GM18909 (cell line): ENCODE data around the gene BACE2.
"Not testable (repeated sequence)": the region's sequence is repeated elsewhere in the genome, so short reads cannot be mapped to it uniquely, and the experiment has no call there.

Experiments
- ATAC-seq: cut with Tn5 transposase; IDR thresholded peaks from one replicate; pipeline ENCODE4 v1.9.1; 2021; ENCODE audit warnings: mild to moderate bottlenecking; ENCODE audit not compliant: unreplicated experiment, poor library complexity

The BACE2 gene

GRCh38 chr21:41255190-41255589 is 87.2 kb downstream of the BACE2 start:
- no peak for ATAC-seq

DNA sequence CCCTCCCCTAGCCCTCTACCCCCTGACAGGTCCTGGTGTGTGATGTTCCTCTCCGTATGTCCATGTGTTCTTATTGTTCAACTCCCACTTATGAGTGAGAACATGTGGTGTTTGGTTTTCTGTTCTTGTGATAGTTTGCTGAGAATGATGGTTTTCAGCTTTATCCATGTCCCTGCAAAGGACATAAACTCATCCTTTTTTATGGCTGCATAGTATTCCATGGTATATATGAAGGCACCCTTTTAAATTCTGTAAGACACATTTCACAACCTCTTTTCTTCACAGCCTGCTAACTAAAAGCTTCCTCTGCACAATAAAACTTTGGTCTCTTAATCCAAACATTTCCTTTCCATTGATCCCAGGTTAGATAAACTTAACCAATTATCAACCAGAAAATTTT is 88.3 kb downstream of the BACE2 start:
- ATAC-seq = not testable (repeated sequence)

DNA sequence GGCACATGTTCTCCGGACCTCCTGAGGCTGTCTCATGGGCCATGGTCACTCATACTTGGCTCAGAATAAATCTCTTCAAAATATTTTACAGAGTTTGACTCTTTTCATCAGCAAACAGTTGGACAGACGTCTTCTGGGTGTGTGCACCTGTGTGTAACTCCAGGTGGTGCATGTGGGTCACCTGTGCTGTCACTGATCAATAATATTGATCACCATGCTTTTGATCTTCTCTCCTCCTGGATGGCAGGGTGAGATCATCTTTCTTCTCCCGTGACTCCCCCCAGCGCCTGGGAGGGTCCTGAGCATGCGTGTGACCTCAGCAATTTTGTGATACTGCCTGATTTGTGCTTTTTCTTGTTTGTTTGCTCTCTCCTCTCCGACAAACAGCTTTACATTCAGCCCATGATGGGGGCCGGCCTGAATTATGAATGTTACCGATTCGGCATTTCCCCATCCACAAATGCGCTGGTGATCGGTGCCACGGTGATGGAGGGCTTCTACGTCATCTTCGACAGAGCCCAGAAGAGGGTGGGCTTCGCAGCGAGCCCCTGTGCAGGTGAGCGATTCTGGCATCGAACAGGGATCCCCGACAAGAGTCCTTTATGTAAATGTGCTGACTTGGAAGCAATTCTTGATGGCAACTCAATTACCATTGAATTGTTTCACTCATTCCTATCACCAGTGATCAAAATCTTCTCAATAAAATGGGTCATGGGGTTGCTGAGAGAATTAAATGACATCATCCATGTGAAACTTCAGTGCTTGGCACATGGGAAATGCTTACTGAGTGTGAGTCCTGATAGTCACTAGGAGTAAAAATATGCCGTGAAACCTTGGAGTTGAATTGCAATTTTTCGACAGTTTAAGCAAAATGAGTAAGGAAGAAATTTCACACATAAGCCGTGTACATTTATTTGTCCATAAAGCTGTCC is 89.1 kb downstream of the BACE2 start:
- no peak for ATAC-seq

DNA sequence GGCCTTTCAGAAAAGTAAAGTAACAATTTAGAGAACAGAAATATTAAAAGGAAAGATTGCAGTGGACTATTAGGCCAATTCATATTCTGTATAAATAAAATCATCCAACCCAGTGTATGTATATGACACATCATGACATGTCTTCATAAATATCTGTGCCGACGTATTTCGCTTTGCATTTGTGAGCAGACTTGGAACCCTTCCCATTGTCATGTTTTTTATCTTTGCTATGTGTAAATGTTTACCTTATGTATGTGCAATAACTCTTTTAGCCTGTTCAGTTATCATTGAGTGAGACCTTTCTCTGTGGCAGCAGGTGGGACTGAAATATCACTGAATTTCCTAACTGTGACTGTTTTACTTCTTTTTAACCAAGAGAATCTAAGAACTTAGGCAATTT is 90.7 kb downstream of the BACE2 start:
- no peak for ATAC-seq

GRCh38 chr21:41260428-41260827 is 92.5 kb downstream of the BACE2 start:
- no peak for ATAC-seq

DNA sequence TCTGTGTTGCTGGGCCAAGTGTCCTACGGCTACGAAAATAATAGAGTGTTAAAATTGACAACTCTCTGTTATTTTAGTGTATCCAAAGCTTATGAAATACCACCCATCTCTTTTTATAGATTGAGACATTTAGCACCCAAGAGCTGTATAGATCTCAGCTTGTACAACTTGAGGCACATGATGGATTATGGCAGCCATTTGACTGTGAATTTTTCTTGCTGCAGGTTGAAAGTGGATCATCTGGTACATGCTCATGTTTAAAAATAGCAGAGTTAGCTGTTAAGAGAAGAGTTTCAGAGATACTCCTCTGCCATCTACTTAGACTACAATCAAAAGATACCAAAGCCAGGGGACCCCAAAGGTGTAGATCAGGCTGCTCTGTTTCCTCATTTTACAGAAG is 99.4 kb downstream of the BACE2 start:
- ATAC-seq = no peak

GRCh38 chr21:41269535-41269934 is 101.6 kb downstream of the BACE2 start:
- ATAC-seq = no peak

- ATAC-seq = no peak
Observed at GRCh38 chr21:41277196-41277595, 109.2 kb downstream of the BACE2 start.

DNA sequence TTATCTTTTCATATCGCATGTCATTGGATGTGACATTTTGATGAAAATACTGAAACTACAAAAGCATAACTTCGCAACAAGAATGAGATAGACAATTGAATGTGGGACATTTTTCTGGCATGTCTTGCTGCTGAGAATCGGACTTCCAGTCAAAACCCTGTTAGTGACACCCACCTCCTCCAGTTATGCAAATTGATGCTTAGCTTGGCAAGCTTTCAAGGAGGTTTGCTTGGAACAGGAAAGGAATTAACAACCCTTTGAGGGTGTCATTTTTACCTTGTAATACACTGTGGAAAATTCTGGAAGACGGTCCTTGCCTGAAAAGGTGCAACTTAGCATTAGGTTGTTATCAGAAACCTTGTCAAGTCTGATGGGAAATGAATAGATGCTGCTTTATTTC is 109.9 kb downstream of the BACE2 start:
- ATAC-seq = no peak

GRCh38 chr21:41280115-41280919 is 112.4 kb downstream of the BACE2 start:
- no peak for ATAC-seq

GRCh38 chr21:41282412-41282811 is 114.5 kb downstream of the BACE2 start:
- ATAC-seq = no peak

DNA sequence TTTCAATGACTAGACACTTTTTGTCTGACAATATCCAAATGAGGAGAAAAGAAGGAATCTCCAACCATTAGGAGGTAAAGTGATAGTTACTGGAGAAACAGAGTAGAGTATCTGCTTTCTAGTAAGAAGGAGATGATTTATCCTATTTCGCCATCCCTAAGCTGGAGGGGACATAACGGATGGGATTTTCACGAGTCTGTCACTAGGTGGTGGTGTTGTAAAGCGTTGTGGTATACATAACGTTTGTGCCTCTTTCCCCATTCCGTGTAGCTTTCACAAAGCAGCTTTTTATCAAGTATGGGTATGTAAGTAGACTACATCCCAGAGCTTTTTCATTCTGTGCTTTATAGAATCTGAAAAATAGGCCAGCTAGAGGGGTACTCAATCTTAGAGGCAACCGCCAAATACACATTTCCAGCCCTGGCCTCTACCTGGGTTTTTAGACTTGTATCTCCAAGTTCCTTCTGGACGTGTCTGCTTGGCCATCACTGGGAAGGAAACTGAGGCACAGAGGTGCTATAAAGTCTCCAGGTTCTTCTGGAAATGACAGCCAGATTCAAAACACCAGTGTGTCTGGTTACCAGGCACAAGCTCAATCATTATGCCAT is 115.4 kb downstream of the BACE2 start:
- peak; percentile 79 for ATAC-seq

- ATAC-seq = no peak
Observed at GRCh38 chr21:41289431-41289830, 121.5 kb downstream of the BACE2 start.

- ATAC-seq = no peak
Observed at GRCh38 chr21:41290106-41290799, 122.3 kb downstream of the BACE2 start.

DNA sequence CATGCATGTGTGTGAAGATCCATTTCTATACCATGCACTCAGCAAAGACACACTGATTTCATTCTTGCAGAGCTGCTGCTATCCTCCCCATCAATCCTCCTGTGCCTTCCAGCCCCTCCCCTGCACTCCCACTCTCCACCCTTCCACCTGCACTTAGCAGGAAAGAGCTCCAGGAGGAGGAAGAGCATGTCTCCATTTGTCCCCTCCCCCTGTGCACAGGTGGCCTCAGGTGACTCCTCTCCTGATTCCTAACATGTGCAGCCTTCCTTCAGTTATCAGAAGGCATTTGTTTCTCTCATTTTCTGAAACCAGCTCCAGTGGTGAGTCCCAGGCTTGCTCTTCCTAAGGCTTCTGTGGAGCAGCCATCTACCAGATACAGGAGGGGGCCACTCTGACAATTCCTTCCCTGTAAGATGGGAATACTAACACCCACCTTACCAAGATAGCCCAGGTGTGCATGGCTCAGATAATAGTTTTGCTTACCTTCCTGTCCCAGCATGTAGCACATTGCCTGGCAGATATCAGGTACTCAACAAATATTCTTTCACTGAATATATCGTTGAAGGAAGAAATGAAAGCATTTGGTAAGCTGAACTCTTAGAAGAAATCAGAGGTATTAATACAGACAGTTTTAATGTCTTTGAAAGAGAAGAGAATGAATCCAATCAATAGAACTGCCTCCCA is 126.7 kb downstream of the BACE2 start:
- ATAC-seq = no peak

DNA sequence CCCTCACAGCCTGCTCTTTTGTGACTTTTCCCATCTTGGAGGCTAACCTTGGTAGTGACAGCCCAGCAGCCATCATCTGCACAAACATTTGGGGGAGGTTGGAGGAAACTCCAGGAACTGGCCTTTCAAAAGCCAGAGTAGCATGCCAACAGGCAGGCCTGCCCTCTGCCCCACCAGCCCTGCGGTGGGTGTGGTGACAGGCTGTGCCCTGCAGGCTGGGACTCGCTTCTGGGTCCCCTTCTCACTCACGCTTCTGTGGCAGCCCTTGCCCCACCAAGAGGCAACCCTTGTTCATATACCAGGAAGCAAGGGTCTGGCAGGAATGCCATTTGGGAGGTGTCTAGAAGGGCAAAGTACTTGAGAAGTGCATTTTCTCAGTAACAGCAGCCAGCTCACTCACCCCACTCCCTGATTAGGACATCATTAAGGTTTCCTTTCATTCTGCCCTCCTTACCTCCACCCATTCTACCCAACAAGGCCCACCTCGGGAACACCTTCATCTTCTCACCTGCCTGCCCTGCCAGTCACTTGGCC is 127.8 kb downstream of the BACE2 start:
- no peak for ATAC-seq

DNA sequence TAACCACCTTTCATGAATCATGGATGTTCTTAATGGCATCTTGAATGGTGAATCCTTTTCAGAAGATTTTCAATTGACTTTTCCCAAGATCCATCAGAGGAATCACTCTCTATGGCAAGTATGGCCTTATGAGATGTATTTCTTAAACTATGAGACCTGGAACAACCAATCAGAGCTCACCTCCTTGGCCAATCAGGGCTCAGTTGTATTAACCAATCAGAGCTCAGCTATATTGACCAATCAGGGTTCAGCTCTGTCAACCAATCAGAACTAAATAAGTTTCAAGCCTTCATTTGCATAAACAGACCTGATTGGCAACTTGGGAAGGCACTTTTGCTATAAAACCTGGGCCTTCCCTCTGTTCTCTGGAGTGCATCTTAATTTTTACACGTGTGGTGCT is 135.0 kb downstream of the BACE2 start:
- ATAC-seq = no peak

DNA sequence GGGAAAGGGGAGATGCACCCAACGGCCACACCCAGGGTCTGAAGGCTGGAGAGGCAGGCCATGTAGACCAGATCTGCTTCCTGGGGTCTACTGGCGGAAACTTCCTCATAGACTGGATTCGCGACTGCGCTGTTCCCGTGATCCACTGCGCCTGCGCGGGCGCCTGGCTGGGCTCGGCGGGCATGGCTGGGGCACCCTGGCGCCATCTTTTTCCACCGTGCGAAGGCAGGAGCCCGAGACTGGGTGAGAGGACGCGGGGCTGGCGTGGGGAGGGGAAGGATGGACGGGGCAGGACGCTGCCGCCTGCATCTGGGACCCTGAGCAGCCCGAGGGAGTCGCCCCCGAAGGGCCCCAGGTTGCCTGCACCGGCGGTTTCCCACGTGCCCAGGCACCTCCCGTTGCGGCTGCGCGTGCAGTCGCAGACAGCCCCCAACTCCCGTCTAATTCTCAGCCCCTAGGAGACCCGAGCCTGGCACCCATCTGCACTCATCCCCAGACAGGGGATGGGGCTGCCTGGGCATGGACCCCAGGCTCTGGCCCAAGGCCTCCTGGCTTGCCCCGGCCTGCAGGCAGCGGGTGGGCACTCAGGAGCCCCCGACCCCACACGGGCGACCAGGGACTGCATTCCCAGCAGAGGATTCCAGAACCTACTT is 136.2 kb downstream of the BACE2 start:
- no peak for ATAC-seq

DNA sequence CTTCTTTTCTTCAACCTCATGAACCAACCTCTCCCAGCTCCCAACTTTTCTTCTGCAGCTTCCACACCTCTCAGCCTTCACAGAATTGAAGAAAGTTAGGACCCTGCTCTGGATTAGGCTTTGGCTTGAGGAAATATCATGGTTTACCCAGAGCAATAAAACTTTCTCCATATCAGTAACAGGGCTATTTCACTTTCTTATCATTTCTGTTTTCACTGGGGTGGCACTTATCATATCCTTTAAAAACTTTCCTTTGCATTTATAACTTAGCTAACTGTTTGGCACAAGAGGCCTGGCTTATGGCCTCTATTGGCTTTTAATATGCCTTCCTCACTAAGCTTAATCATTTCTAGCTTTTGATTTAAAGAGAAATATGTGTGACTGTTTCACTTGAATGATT is 139.3 kb downstream of the BACE2 start:
- no peak for ATAC-seq
